Keratinocyte (primary cell): ENCODE data around the gene SLC22A31.

Experiments
- CTCF ChIP-seq, 3 experiments: IDR thresholded peaks in 1 of 3; conservative IDR thresholded peaks in 1 of 3; optimal IDR thresholded peaks in 1 of 3; 2 replicates in 2 of 3; 3 replicates in 1 of 3; pipeline versions ENCODE3 to v1.5.1; 2011; ENCODE audit warnings: low read length in 3 of 3, mild to moderate bottlenecking in 3 of 3, moderate library complexity in 2 of 3, control low read depth in 1 of 3, inconsistent platforms in 1 of 3; ENCODE audit not compliant: insufficient read depth in 2 of 3; ENCODE audit errors: extremely low read depth in 1 of 3
- EZH2 ChIP-seq: IDR thresholded peaks from one replicate; pipeline ENCODE4 v1.6.1; 2012; ENCODE audit warnings: inconsistent platforms, mild to moderate bottlenecking, low read length, moderate library complexity

GRCh38 chr16:89210904-89211515, 10.7 kb upstream of the SLC22A31 start:
- no peak for TF ChIP-seq CTCF (optimal IDR thresholded peaks at IDR 0.05 in 1 of 3, IDR thresholded peaks at IDR 0.05 in 1 of 3, conservative IDR thresholded peaks at IDR 0.05 in 1 of 3; ENCODE audit: extremely low read depth in 1 of 3, insufficient read depth in 2 of 3, low read length in 3 of 3)
- no peak for TF ChIP-seq EZH2
